ENCODE measurements around the gene PITX1. TPM values are rescaled to one million over a fixed set of nuclear protein-coding genes. Genes with fewer than 3 reads are reported as not detected.

Gene PITX1
- total and polyA plus RNA-seq, 2 of the 13 experiments (the other 11 are each of a cell fraction or from before 2014, with no cell fraction given): 11.7 to 20.2 TPM

DNA sequence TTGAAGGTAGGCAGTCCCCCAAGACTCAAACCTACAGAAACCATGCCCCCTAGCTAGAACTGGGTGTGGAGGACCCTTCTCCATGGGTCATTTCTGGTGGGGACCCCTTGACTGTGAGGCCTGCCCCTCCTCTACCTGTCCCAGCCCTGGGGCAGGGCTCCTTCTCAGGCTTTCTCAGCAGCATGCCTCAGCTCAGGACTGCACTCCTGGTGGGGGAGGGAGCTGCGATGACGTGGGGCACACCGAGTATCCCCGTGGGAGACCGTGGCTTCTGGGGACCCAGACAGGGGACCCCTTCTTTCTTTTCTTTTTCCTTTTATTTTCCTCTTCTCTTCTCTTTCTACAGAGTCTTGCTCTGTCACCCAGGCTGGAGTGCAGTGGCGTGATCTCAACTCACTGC is 27.0 kb upstream of the PITX1 start (continued):
- TF ChIP-seq, protein P1, sequence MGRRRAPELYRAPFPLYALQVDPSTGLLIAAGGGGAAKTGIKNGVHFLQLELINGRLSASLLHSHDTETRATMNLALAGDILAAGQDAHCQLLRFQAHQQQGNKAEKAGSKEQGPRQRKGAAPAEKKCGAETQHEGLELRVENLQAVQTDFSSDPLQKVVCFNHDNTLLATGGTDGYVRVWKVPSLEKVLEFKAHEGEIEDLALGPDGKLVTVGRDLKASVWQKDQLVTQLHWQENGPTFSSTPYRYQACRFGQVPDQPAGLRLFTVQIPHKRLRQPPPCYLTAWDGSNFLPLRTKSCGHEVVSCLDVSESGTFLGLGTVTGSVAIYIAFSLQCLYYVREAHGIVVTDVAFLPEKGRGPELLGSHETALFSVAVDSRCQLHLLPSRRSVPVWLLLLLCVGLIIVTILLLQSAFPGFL (CRISPR knock-in tag; IDR thresholded peaks at IDR 0.05): no peak
- TF ChIP-seq FOSL1 (CRISPR knock-in tag; IDR thresholded peaks at IDR 0.05; ENCODE audit: borderline replicate concordance): no peak

- Histone ChIP-seq H3K9me3 (ENCODE audit: low read length) (no peaks in the 10 kb centered on the region), H3K27me3 (ENCODE audit: control insufficient read depth in 1 of 2, insufficient read depth in 2 of 2, low read length in 2 of 2) (no peaks in the 10 kb centered on the region), H3K79me2 (ENCODE audit: insufficient read depth, low read length) (no peaks in the 10 kb centered on the region), H3K4me3 (replicated peaks in 1 of 3; ENCODE audit: insufficient read depth in 1 of 3, low read depth in 2 of 3, low read length in 3 of 3) (no peak overlapping the region), H3K4me1 (ENCODE audit: insufficient read depth, low read length) (no peaks in the 10 kb centered on the region), H3K9ac (ENCODE audit: insufficient read depth, low read depth, low read length) (no peak overlapping the region), H3K36me3 (replicated peaks in 1 of 2; ENCODE audit: control insufficient read depth in 1 of 2, insufficient read depth in 2 of 2, low read length in 2 of 2) (no peaks in the 10 kb centered on the region), H2AFZ (ENCODE audit: low read length) (no peak overlapping the region), H4K20me1 (ENCODE audit: insufficient read depth, low read length) (no peaks in the 10 kb centered on the region), H3K4me2 (ENCODE audit: low read depth, low read length) (no peak overlapping the region), H3K27ac (ENCODE audit: extremely low read length, insufficient read depth, low read length) (no peak overlapping the region)
- intact Hi-C loops (cut with micrococcal nuclease; ENCODE audit: unreplicated experiment): no loop called here
- CTCF ChIA-PET (ENCODE audit: low intra/inter-chr PET ratio, low total read pairs): no interaction called here
- WGBS (ENCODE audit: low lambda C conversion rate): 50% methylated on average over 3 of the region's 3 CpGs
- POLR2A ChIA-PET: interaction anchor here (0.7 kb wide), 1 partner anchor 28 kb away, joined by 3 read pairs; no protein-coding TSS in a partner anchor
- BruUV-seq (replicated peaks): no TSS peak
- ATAC-seq (no peak), DNase-seq (ENCODE audit: low spot score) (no peak), FAIRE-seq (no peak)
- TF ChIP-seq ZNF788 (CRISPR knock-in tag; IDR thresholded peaks at IDR 0.05; ENCODE audit: borderline replicate concordance) (no peak), MIER3 (CRISPR knock-in tag; IDR thresholded peaks at IDR 0.05; ENCODE audit: borderline replicate concordance) (no peak)
- in situ Hi-C loops (cut with HindIII; ENCODE audit: extremely low pct_ligation_motif_present, low pct_unique_long_range_greater_than_20kb): no loop called here
These were observed 26.0 kb upstream of the PITX1 start for GRCh38 chr5:135060021-135060420.
